ENCODE data around the gene EYA3.

The EYA3 gene

DNA sequence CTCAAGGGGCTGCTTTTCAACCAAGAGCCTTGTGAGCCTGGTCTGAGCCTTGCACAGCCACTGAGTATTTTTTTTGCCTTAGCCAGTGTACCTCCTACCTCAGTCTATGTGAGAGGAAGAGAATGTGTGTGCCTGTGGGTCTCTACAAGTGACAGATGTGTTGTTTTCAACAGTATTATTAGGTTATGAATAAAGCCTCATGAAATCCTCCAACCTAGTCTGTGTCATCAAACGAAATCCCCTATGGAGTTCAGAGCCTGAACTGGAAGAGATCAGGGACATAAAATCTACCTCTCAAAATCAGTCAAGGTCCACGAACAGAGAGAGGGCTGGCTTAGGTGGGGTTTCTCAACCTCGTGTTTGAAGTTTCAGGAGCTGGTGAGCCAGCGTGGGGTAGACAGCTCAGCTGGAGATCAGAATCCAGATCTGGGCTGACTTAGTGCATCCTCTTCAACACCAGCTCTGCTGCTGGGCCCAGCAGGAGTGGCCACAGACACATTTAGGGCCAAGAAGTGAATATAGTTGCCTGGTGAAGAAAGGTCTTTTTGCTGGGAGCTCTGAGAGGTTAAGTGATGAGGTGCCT, 120.4 kb downstream of the EYA3 start:
- DNase-seq (ENCODE audit: low read depth): no peak

DNA sequence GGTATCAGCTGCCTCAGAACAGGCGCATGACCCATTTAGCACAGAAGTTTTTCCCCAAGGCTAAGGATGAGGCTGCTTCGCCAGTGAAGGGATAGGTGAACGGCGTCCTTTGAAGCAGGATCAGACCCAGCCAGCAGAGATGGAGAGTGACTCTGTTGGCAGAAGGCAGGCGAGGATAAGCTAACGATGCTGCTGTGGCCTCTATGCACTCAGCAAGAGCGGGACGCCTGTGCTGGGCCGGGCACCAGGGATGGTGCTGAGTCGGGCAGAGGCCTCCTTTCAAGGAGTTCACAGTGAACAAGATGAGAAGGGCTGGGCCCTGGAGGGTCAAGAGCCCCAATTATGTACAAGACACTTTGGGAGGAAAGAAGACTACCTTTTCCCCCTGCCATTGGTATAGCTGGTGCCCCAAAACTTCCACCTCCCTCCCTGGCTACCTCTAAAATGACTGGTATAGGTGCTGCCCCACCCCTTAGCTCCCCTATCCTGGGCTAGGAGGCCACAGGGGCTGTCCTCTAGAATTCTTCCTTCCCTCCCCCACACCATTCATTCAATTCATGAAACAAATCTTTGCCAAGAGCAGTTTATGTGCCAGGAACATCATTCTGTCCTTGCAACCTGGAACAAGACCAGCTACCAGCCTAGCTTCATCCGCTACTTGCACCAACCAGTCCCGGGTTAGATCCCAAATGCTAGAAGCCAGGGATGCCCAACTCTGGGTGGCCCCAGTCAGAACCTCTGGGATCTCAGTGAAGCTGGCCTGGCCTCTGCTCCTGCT, 121.1 kb downstream of the EYA3 start:
- DNase-seq (ENCODE audit: low read depth): no peak

DNA sequence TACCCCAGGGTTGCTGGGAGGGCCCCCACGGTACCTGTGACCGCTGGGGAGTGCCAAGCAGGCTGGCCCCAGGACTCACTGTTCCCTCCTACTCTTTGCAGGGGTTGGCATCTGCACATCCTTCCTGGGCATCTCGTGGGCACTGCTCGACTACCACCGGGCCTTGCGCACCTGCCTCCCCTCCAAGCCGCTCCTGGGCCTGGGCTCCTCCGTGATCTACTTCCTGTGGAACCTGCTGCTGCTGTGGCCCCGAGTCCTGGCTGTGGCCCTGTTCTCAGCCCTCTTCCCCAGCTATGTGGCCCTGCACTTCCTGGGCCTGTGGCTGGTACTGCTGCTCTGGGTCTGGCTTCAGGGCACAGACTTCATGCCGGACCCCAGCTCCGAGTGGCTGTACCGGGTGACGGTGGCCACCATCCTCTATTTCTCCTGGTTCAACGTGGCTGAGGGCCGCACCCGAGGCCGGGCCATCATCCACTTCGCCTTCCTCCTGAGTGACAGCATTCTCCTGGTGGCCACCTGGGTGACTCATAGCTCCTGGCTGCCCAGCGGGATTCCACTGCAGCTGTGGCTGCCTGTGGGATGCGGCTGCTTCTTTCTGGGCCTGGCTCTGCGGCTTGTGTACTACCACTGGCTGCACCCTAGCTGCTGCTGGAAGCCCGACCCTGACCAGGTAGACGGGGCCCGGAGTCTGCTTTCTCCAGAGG, 121.9 kb downstream of the EYA3 start:
- DNase-seq (ENCODE audit: low read depth): no peak

DNA sequence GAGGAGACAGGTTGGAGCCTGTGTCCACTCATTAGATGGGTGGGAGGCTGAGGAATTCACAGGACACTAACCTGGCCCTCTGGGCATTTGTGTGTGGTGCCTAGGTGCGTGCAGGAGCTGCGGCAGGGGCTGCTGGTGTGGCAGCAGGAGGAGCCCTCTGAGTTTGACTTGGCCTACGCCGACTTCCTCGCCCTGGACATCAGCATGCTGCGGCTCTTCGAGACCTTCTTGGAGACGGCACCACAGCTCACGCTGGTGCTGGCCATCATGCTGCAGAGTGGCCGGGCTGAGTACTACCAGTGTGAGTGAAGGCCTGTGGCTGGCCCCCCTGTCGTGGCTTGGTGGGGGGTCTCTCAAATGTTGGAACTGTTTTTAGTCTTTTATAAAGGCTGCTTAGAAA, 125.0 kb downstream of the EYA3 start:
- DNase-seq (ENCODE audit: low read depth): no peak

DNA sequence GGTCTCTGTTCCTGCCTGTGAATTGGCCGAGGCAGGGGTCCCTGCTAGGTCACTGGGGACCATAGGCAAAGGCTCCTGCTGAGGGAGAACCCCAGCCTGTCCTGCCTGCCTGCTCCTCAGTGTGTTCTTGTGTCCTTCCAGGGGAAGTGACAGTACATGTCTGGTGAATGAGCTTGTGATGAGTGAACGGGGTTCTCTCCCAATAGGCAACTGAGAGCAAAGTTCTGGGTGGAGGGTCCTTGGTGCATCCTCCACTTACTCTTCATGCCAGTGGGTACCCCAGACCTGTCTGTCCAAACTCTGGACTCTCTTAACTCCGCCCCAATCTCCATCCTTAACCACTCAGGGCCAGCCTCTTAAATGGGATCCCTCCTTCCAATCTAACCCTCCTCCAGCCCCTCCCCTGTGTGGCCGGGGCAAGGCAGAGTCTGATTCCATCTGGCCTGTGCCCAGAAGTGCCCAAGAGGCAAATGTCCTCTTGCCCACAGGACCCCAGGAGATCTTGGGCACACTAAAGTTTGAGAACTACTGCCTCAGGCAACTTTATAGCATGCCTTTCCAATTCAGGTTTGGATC, 126.7 kb downstream of the EYA3 start:
- no peak for DNase-seq (ENCODE audit: low read depth)

DNA sequence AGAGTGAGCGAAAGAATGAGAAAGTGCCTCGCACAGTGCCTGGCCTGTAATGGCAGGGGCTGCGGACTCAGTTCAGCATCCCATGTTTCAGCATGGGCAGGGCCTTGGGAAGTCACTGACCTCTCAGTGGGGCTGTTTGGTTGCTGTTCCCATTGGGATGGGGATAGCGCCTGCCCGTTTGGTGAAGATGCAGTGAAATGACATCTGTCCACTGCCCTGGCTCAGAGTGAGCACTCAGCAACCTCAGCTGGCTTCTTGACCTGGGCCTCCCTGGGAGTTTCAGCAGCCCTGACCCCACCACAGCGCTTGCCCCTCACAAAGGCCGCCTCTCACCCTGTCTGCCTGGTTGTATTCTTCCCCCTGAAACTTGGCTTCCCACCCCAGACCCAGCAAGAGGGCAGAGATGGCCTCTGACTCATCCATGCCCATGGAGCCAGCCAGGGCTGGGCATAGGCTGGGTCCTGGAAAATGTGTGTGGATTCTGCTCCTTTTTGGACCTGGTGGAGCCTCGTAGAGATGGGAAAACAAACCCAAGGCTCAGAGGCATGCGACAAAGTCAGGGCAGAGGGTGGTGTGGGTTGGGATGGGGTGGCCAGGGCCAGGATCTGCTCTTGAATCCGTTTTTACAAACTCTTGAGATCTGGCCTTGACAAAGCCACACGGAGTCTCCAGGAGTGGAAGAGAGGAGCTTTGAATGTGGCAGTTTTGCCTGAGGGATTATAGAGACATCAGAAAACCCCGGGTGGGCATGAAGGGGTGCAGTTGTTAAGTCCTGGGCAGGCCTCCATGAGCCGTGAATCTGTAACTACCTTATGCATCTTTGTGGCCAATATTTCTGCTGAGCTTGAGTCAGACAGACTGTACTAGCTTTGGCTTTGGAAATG, 127.4 kb downstream of the EYA3 start:
- DNase-seq (ENCODE audit: low read depth): no peak

DNA sequence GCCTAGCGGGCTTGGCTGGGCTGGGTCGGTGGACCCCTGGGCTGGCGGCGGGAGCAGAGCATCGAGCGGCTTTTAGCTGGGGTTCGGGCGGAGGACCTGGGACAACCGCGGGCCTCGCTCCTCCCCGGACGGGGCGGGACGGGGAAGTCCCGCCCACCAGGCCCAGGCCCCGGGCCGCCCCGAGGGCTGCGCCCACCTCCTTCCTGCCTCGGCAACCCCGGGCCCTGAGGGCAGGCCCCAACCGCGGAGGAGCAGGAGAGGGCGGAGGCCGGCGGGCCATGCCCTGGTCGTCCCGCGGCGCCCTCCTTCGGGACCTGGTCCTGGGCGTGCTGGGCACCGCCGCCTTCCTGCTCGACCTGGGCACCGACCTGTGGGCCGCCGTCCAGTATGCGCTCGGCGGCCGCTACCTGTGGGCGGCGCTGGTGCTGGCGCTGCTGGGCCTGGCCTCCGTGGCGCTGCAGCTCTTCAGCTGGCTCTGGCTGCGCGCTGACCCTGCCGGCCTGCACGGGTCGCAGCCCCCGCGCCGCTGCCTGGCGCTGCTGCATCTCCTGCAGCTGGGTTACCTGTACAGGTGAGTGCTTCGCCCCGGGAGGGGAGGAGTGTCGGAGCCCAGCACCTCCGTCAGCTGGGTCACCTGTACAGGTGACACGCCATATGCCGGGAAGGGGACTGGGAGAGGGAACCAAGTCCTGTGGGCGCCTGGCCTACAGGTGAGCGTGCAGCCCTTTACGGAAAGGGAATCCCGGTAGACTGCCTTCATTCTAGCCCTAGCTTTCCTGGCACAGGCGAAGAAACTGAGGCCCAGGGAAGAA, 128.4 kb downstream of the EYA3 start, which contains the start of gene XKR8:
Gene XKR8, plus strand, starts transcription at position 182 of the 812 bp plus-strand sequence. Its CDS starts 97 bp downstream, at position 279.
- peak; percentile 84 for DNase-seq (ENCODE audit: low read depth)

DNA sequence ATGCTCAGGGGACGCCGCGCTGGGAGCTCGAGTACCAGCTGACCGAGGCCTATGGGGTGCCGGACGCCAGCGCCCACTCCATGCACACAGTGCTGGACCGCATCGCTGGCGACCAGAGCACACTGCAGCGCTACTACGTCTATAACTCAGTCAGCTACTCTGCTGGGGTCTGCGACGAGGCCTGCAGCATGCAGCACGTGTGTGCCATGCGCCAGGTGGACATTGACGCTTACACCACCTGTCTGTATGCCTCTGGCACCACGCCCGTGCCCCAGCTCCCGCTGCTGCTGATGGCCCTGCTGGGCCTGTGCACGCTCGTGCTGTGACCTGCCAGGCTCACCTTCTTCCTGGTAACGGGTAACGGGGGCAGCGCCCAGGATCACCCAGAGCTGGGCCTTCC, 129.9 kb downstream of the EYA3 start:
- no peak for DNase-seq (ENCODE audit: low read depth)

DNA sequence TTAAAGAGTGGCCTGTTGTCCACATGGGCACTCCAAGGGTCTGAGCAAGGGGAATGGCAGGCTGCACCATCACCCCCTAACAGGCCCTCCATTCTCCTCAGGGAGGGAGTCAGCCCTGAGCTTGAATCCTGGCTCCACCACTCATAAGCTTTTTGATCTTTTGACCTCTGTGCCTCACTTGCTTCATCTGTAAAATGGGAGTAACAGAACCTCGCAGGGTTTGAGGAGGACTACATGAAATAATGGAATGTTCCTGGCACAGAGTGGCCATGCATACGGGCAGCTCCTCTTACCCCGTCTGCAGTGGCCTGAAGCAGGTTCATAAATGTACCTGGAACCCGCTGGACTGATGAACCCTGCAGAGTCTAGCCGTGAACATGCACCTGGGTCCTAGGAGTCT, 130.8 kb downstream of the EYA3 start:
- no peak for DNase-seq (ENCODE audit: low read depth)

DNA sequence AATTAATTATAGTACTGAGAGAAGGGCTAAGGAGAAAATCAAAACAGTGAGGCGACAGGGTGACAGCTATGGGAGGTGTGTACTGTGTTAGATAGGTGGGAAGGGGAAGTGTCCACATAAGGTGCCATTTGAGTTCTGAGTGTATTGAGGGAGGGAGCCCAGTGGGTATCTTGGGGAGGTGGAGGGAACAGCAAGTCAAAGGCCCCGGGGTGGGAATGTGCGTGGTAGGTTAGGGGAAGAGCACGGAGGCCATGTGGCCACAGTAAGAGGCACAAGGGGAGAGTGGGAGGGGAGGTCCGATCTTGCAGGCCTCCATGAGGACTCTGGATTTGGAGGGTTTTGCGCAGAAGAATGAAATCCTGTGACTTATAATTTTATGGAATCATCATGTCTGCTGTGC, 131.6 kb downstream of the EYA3 start:
- DNase-seq (ENCODE audit: low read depth): no peak

DNA sequence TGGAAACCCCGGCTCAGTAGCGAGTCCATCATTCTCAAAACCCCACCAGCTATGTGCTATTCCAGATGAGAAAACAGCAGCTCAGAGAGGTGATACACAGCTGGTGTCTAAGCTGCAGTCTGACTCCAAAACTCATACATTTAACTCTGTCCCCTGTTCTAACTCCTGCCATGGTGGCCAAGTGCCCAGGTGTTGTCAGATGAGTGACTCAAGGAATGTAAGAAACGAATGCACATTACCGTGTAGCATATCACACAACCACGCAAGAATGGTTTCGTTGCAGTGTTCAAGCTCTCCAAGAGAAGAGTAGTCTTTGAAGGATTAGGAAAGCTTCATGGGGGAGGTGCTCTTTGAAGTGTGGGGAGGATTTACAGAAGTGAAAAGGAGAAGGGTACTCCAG, 133.3 kb downstream of the EYA3 start:
- no peak for DNase-seq (ENCODE audit: low read depth)

DNA sequence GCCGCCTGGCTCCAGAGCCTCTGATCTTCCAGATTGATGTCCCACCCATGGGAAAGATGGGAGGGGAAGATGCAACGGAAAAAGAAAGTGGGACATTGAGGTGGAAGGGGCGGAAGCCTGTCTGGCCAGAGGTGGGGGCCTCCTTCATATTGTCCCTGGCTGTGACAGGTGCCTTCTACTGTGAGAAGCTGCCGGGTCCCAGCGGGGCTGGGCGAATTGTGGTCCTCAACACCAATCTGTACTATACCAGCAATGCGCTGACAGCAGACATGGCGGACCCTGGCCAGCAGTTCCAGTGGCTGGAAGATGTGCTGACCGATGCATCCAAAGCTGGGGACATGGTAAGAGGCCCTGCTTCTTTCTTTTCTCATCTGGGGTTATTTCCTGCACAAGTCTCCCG, 134.2 kb downstream of the EYA3 start:
- no peak for DNase-seq (ENCODE audit: low read depth)

DNA sequence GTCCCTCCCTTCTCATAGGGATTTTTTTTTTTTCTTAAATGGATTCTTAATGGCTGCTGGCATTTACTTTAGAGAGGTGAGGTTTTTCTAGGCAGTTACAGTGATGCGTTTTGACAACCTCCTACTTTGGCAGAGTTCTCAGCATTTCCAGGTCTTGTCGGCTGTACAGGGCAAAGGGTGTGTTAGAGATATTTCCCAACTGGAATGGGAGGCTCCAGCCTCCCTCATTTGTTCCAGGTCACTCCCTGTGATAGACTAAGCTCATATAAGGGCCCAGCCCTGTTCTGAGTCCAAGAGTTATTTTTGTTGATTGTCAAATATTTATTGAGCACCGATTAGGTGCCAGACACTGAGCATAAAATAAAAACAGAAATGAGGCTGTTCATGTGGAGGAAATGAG, 136.3 kb downstream of the EYA3 start:
- DNase-seq (ENCODE audit: low read depth): no peak

DNA sequence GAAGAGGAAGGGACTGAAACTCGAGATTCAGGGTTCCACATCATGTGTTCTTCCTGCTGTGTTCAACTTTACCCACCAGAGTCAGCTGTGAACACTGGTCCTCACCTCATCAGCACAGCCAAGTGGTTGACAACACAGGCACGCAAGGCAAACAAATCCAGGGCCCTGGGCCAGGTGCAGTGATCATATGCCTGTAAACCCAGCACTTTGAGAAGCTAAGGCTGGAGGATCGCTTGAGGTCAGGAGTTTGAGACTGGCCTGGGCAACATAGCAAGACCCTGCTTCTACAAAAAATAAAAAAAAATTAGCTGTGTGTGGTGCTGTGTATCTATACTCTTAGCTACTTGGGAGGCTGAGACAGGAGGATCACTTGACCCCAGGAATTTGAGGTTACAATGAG, 137.0 kb downstream of the EYA3 start:
- DNase-seq (ENCODE audit: low read depth): no peak

DNA sequence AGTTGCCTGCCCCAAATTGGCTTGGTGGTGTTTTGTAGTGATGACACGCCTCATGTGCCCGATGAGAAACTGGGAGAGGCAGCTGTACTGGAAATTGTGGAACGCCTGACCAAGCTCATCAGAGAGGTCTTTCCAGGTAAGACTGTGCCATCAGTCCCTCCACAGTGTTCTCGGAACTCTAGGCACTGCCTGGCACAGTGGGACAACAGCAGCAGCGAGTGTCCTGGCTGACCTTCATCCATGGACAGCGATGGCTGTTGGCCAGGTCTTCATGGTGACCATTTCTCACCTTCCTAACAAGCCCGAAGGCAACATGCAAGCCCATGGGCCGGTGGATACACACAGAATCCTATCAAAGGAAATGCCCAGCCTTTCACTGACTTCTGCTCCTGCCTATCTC, 139.4 kb downstream of the EYA3 start:
- no peak for DNase-seq (ENCODE audit: low read depth)

DNA sequence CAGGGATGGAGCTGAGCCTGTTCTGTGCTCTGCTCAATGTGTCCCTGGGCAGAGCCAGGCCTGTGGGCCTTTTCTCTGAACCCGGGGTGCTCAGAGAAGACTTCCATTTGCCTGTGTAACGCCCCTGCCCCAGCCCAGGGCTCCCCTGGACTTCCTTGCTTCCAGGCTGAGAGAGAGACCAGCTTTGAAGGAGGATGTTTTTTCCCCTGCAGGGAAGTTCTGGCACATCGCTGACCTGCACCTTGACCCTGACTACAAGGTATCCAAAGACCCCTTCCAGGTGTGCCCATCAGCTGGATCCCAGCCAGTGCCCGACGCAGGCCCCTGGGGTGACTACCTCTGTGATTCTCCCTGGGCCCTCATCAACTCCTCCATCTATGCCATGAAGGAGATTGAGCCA, 143.4 kb downstream of the EYA3 start:
- no peak for DNase-seq (ENCODE audit: low read depth)

DNA sequence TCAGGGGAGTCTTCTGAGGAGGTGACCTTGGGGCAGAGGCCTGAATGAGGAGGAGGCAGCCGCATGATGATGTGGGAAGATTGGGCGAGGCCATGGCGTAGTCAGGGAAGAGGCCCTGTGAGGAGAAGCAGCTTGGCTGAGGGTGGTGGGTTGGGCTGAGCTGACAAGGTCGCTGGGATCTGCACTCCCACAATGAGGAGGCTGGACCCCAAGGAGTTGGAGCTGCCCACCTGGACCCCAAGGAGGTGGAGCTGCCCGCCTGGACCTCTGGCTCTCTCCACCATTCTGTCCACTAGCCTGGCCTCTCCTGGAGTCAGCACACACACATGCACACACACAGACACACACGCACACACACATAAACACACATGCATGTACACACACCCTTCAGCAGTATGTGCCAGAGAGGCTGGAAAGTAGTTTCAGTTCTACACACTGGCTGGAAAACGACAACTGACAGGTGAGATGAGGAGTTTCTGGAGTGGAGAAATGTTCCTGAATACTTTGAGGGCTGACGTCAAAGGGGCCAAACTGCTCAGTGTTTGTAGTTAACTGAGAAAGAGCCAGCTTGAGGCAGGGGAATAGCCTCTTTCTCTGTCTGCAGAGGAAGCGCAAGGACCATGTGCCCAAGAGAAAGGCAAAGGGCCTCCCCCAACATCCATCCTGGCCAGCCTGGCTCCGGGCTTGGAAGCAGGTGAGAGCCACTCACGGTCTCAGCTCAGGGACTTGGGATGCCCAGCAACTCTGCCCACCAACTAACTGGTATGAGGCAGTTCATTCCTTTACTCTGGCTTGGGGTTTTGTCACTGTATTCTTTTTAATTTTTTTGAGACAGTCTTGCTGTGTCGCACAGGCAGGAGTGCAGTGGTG, 146.5 kb downstream of the EYA3 start:
- DNase-seq (ENCODE audit: low read depth): no peak

DNA sequence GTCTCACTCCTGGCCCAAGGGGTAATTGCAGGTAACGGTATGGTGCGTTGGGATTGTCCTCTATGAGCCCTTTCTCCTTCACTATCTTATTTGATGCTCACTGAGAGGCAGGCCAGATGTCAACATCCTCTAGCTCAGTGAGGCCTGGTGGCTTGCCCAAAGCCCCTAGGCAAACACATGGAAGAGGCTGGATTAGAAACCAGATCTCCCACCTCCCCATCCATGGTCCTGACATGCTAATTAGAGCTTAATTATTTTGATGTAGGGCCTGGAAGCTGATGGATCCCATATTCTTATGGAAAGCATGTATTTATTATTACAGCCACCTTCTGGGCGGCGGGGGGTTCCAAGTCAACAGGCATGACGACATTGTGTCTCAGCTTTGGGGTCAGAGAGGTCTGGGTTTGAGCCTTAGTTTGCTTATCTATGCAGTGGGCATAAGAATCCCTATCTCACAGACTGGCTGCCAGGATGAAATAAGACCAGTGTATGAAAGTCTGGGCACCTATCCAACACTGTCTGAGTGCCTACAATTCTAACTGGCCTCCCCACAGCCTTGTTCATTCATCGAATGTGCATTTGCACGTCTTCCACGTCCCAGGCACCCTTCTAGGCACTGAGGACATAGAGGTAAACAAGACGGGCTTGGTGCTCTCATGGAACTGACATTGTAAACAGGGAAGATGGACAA, 147.4 kb downstream of the EYA3 start:
- no peak for DNase-seq (ENCODE audit: low read depth)

DNA sequence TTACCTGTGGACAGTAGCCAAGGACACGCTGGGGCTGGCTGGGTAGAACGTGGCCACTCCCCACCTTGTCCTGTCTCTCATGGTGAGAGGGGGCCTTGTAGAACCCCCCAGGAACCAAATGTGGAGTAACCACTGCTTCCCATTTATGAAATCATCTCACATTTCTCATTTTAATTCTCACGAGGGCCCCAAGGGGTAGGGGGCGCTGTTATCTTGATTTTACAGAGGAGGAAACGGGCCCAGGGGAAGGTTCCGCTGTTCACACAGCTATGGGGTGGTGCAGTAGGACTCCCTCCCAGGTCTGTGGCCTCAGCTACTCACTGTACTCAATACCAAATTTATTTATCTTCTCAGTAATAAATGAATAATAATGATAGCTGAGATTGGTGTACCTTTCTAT, 148.1 kb downstream of the EYA3 start:
- DNase-seq (ENCODE audit: low read depth): peak; percentile 54
